GM21786 (cell line): ENCODE results near the gene DMXL2.
"Not testable (repeated sequence)": the region's sequence is repeated elsewhere in the genome, so short reads cannot be mapped to it uniquely, and the experiment has no call there.

Experiments used
- ATAC-seq: cut with Tn5 transposase; IDR thresholded peaks from one replicate; pipeline ENCODE4 v1.9.1; 2021; ENCODE audit not compliant: unreplicated experiment

The DMXL2 gene

GRCh38 chr15:51621936-51622603 lies 501 bp downstream of the DMXL2 start:
- peak; percentile 41 for ATAC-seq

GRCh38 chr15:51621155-51621765 lies 1.3 kb downstream of the DMXL2 start:
- no peak for ATAC-seq

GRCh38 chr15:51620641-51621040 lies 1.9 kb downstream of the DMXL2 start:
- ATAC-seq, result no peak

GRCh38 chr15:51620122-51620521 lies 2.4 kb downstream of the DMXL2 start:
- no peak for ATAC-seq

- no peak for ATAC-seq
Observed at GRCh38 chr15:51619331-51620035, 3.1 kb downstream of the DMXL2 start.

GRCh38 chr15:51617886-51618285 lies 4.7 kb downstream of the DMXL2 start:
- no peak for ATAC-seq

- no peak for ATAC-seq
Observed at GRCh38 chr15:51613951-51614350, 8.6 kb downstream of the DMXL2 start.

GRCh38 chr15:51612669-51613068 lies 9.9 kb downstream of the DMXL2 start:
- not testable (repeated sequence) for ATAC-seq

- not testable (repeated sequence) for ATAC-seq
Observed at GRCh38 chr15:51603462-51603948, 19.1 kb downstream of the DMXL2 start.

- ATAC-seq, result no peak
Observed at GRCh38 chr15:51603002-51603401, 19.6 kb downstream of the DMXL2 start.

GRCh38 chr15:51602484-51602883 lies 20.1 kb downstream of the DMXL2 start:
- ATAC-seq, result no peak

GRCh38 chr15:51601801-51602200 lies 20.8 kb downstream of the DMXL2 start:
- no peak for ATAC-seq

GRCh38 chr15:51600114-51600513 lies 22.5 kb downstream of the DMXL2 start:
- ATAC-seq, result no peak

GRCh38 chr15:51589881-51590568 lies 32.5 kb downstream of the DMXL2 start:
- ATAC-seq, result no peak

- no peak for ATAC-seq
Observed at GRCh38 chr15:51588966-51589365, 33.6 kb downstream of the DMXL2 start.

- no peak for ATAC-seq
Observed at GRCh38 chr15:51585986-51586385, 36.6 kb downstream of the DMXL2 start.

- no peak for ATAC-seq
Observed at GRCh38 chr15:51580982-51581381, 41.6 kb downstream of the DMXL2 start.

GRCh38 chr15:51580385-51580784 lies 42.2 kb downstream of the DMXL2 start:
- ATAC-seq, result no peak

GRCh38 chr15:51579012-51579411 lies 43.6 kb downstream of the DMXL2 start:
- no peak for ATAC-seq

GRCh38 chr15:51577636-51578304 lies 44.8 kb downstream of the DMXL2 start:
- ATAC-seq, result no peak
